HEK293 (cell line): ENCODE measurements around the gene SNX33.
"Not testable (repeated sequence)": the region's sequence is repeated elsewhere in the genome, so short reads cannot be mapped to it uniquely, and the experiment has no call there.

Experiments
- CTCF ChIP-seq: fragments of 450-650 bp; formaldehyde crosslinking; IDR thresholded peaks from 2 replicates; pipeline ENCODE4 v1.5.1; 2016; ENCODE audit warnings: missing biosample characterization, missing genetic modification characterization
- HOXA7 ChIP-seq: sonication (generic); formaldehyde crosslinking; IDR thresholded peaks from 2 replicates; pipeline ENCODE4 v1.8.1; 2022; ENCODE audit warnings: missing genetic modification reagents, borderline replicate concordance
- REST ChIP-seq: fragments of 450-650 bp; formaldehyde crosslinking; IDR thresholded peaks from 2 replicates; pipeline ENCODE4 v1.5.1; 2016; ENCODE audit warnings: missing biosample characterization, missing genetic modification characterization
- ZBTB17 ChIP-seq: fragments of 450-650 bp; formaldehyde crosslinking; IDR thresholded peaks from 2 replicates; pipeline ENCODE4 v1.5.1; 2016; ENCODE audit warnings: missing biosample characterization, missing genetic modification characterization
- ZBTB48 ChIP-seq: fragments of 450-650 bp; formaldehyde crosslinking; IDR thresholded peaks from 2 replicates; pipeline ENCODE4 v1.5.1; 2016; ENCODE audit warnings: missing biosample characterization, missing genetic modification characterization
- ZBTB7A ChIP-seq: fragments of 450-650 bp; formaldehyde crosslinking; IDR thresholded peaks from 2 replicates; pipeline ENCODE4 v1.5.1; 2016; ENCODE audit warnings: low read depth, missing biosample characterization, missing genetic modification characterization
- ZNF266 ChIP-seq: fragments of 450-650 bp; formaldehyde crosslinking; IDR thresholded peaks from 2 replicates; pipeline ENCODE4 v1.5.1; 2016; ENCODE audit warnings: missing biosample characterization, missing genetic modification characterization, low read depth
- ZNF843 ChIP-seq: fragments of 450-650 bp; formaldehyde crosslinking; IDR thresholded peaks from 2 replicates; pipeline ENCODE4 v1.5.1; 2016; ENCODE audit warnings: missing biosample characterization, missing genetic modification characterization

- not testable (repeated sequence) for TF ChIP-seq CTCF (tag by site-specific recombination); REST (tag by site-specific recombination); ZNF843; ZBTB17 (tag by site-specific recombination); HOXA7 (CRISPR knock-in tag); ZBTB48 (tag by site-specific recombination); ZNF266 (tag by site-specific recombination); ZBTB7A (tag by site-specific recombination)
These were observed 41.7 kb downstream of the SNX33 start for GRCh38 chr15:75689429-75689828.
